Gastrocnemius medialis (tissue), 4 donors: ENCODE data around the gene FHOD3.

ENCODE experiments used
- CTCF ChIP-seq, 5 experiments: fragments of 450-650 bp in 3 of 5; fragments of 200-600 bp in 2 of 5; sonication (generic) in 2 of 5; IDR thresholded peaks in 4 of 5; conservative IDR thresholded peaks in 1 of 5; 1 replicate in 4 of 5; 2 replicates in 1 of 5; pipeline ENCODE4 v1.5.1; 2016 to 2019; ENCODE audit warnings: antibody characterized with exemption in 5 of 5, mild to moderate bottlenecking in 3 of 5, moderate library complexity in 3 of 5
- POLR2A ChIP-seq, 2 donors: fragments of 450-650 bp; IDR thresholded peaks; one replicate each; pipeline ENCODE4 v1.6.1; 2017; ENCODE audit warnings: antibody characterized with exemption in 2 of 2, mild to moderate bottlenecking in 2 of 2, moderate library complexity in 2 of 2

- TF ChIP-seq CTCF (IDR thresholded peaks at IDR 0.05 in 4 of 5, conservative IDR thresholded peaks at IDR 0.05 in 1 of 5): no peak
- no peak for TF ChIP-seq POLR2A (IDR thresholded peaks at IDR 0.05)
Observed at GRCh38 chr18:36613069-36613468, 315.6 kb downstream of the FHOD3 start.
